ENCODE measurements around the gene EDIL3. TPM values are rescaled to one million over a fixed set of nuclear protein-coding genes. Genes with fewer than 3 reads are reported as not detected.

EDIL3 gene
- polyA plus RNA-seq, 3 donors = 44.2 to 46.8 (median 44.6) TPM

DNA sequence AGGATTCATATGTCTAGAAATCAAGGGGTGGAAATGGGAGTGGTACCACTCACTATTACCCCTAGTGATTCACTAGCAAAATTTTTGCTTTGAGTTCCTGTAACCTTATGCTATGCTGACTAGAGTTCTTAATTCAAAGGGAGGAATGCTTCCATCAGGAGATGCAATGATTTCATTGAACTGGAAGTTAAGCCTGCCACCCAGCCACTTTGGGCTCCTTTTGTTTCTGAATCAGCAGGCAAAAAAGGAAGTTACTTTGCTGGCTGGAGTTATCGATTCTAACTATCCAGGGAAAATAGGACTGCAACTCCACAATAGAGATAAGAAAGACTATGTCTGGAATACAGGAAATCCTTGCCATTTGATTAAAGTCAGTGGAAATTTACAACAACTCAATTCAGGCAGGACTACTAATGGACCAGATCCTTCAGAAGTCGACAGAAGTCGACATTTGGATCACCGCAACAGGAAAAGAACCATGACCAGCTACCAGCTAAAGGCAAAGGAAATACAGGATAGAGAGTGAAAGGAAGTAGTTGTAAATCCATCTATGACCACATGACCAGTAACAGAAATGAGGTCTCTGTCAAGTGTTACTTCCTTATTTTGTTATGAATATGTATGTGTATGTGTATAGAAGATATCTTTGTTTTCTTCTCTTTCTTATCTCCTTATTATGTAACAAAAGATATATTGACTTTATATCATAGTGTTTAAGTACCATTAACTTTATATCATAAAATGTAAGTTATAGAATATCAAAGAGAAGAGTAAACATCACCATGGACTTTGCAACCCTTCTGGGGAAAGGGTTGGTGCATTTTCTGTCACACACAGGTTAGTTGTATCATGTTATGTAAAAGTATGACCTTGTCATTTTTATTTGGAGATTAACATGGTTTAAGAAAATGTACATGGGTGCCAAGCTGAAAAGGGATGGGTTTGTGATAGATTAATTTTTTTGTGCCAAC, 465.3 kb downstream of the EDIL3 start:
- DNase-seq = no peak

DNA sequence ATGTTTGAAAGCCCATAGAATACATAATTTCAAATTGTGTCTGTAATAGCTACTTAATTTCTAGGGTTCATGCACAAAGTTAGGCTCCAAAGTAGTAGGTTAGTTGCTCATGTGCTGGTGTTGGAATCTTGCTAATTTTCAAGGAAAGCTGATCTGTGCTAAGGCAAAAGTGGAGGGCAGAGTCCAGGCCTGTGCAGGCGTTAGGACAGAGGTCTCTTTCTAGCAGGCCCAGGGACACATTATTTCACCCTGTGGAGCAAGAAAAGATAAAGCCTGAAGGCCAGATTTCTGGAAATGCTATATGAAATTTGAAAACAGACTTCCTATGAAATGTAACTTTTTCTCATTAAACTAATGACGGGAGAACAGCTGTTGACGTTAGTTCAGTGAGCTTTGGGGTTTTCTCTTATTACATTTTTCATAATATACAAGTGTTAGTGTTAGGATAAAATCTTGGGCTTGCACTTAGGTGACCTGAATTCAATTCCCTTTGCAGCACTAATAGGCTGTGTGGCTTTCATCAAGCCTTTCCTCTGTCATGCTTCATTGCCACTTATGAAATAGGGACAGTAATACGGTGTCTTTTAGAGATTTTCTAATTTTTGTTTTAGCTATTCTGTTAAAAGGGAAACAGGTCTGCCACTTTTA, 467.3 kb downstream of the EDIL3 start:
- DNase-seq = no peak

GRCh38 chr5:83914662-83915418, 469.8 kb downstream of the EDIL3 start:
- DNase-seq = no peak

DNA sequence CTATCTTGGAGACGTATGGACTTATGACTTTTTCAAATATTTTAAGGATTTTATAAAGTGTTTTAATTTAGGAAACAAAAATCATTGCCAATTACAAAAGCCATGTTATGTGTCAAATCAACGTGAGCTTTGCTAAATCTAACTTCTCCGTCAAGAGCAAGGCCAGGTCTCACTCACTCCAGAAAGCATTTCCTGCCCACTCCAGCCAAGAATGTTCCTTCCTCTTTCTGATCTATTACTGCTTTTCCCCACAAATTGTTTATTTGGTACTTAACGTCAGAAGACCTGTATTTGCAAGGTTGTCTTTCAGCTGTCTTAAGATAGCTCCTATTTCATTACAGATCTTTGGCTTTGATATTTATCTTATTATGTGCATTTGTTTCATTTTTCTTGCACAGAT, 470.5 kb downstream of the EDIL3 start:
- DNase-seq = no peak

- DNase-seq = no peak
These were observed 471.1 kb downstream of the EDIL3 start for GRCh38 chr5:83913593-83913992.

- no peak for DNase-seq
These were observed 473.2 kb downstream of the EDIL3 start for GRCh38 chr5:83911367-83911919.

DNA sequence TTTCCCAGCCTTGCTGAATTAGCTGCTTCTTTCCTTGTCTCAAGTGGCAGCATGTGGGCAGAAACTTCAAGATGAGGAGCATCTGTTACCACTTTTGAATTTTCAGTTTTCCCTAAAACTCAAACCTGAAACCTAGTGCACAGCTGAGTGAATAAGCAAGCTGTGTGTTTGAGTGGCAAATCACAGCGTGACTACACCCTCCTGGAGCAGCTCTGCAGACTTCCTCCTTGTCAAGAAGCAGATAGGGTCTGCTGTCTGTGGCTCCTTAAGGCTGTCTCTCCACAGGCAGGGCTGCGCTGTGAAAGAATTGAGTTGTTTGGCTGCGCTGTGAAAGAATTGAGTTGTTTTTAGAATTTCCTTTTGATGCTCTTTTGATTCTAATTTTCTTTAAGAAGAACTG, 484.4 kb downstream of the EDIL3 start:
- no peak for DNase-seq

DNA sequence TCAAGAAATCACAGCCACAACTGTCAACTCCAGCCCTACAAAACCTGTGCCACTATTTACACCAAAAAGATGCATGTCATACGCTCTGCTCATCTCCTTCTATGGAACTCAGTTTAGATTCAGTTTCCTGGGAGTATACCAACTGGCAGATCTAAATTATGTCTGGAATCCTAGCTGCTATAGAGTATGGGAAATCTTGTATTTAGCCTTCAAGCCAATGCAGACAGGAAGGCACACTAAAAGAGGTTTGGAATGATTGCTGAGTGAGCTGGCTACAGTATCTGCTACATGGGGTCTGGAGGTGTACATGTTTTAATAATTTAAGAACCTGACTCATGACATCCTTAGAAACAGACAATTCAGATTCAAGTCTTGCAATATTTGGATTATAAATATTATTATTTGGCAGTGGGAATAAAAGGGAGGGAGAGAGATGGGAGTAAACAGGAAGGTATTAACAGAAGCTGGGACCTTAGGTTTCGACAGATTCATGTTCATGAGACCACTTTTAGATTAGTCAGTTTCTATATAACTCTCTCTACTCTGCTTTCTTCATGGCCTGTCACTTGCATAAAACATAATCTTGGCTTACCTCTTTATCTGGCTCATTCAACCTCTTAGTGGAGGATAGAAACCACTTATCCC, 485.2 kb downstream of the EDIL3 start:
- no peak for DNase-seq

DNA sequence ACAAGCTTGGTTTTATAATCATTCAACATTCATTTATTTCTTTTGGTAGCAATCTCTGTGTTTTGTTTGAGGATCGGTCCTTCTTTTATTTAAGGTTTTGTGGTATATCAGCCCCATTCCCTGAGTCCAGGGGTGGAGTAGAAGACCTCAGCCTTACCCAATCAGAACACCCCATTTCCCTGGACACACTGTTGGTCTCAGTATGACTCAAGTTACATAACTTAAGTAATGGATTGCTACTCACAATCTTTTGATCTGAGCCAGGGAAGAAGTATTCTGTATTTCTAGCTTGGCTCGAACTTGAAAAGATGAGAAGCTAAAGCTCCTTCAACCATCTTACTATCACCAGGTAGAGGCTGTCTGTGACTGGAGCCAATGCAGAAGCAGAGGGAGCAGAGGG, 488.8 kb downstream of the EDIL3 start:
- no peak for DNase-seq

DNA sequence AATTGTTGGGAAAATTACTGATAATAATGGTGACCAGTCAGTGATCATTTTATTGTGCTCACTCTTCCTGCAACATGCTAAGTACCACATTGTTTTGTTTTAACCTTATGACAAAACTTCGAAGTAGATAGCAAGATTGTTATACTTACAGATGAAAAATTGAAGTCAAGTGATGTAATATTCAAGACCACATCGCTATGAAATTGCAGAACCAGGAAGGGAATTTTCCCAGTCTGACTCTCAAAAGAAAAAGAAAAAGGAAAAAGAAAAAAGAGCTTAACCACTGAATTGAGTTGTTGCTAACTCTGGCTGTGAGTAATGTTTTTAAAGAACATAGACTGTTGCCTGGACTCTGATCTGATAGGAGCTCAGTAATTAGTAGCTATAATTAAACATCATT, 493.4 kb downstream of the EDIL3 start:
- DNase-seq = no peak
